HEK293 (cell line): ENCODE data around the gene SH3GLB1.

Experiments used
- CTCF ChIA-PET: fragments of 350-600 bp; formaldehyde crosslinking; extraction: SDS; loops from one replicate; lab custom pipeline; 2021; ENCODE audit warnings: antibody characterized with exemption; lab: Yijun Ruan, JAX
- POLR2A ChIA-PET: fragments of 300-600 bp; formaldehyde crosslinking; extraction: SDS; loops from one replicate; lab custom pipeline; 2020; ENCODE audit warnings: antibody characterized with exemption, inconsistent platforms; lab: Yijun Ruan, JAX
- H3K27ac ChIP-seq: fragments of 200-500 bp; sonication (Bioruptor generic); 2 replicates; pipeline ENCODE4 v1.5.1; 2014; ENCODE audit warnings: low read depth, low read length, control low read depth, inconsistent platforms; ENCODE audit errors: extremely low read depth
- H3K36me3 ChIP-seq, 2 experiments: fragments of 200-500 bp in 1 of 2; sonication (Bioruptor generic) in 1 of 2; 1 replicate in 1 of 2; 2 replicates in 1 of 2; pipeline ENCODE4 v1.5.1; 2014 to 2017; ENCODE audit warnings: inconsistent platforms in 2 of 2, low read length in 2 of 2; ENCODE audit not compliant: control insufficient read depth in 2 of 2, insufficient read depth in 1 of 2
- H3K4me1 ChIP-seq: fragments of 200-500 bp; sonication (Bioruptor generic); 2 replicates; pipeline ENCODE4 v1.5.1; 2014; ENCODE audit warnings: mild to moderate bottlenecking, low read length, inconsistent platforms; ENCODE audit not compliant: control insufficient read depth, insufficient read depth
- H3K4me3 ChIP-seq: 2 replicates; pipeline ENCODE4 v1.5.1; 2011; ENCODE audit warnings: low read depth, mild to moderate bottlenecking, control low read depth, low read length, moderate library complexity
- H3K9me3 ChIP-seq: fragments of 200-500 bp; sonication (Bioruptor generic); 2 replicates; pipeline ENCODE4 v1.5.1; 2014; ENCODE audit warnings: low read depth, low read length, inconsistent platforms; ENCODE audit not compliant: control insufficient read depth, insufficient read depth
- KLF7 ChIP-seq: fragments of 450-650 bp; formaldehyde crosslinking; IDR thresholded peaks from 2 replicates; pipeline ENCODE4 v1.5.1; 2016; ENCODE audit warnings: missing biosample characterization, missing genetic modification characterization, borderline replicate concordance
- KLF8 ChIP-seq: fragments of 450-650 bp; formaldehyde crosslinking; IDR thresholded peaks from 2 replicates; pipeline ENCODE4 v1.5.1; 2016; ENCODE audit warnings: missing biosample characterization, missing genetic modification characterization
- PRDM4 ChIP-seq: fragments of 450-650 bp; formaldehyde crosslinking; IDR thresholded peaks from 2 replicates; pipeline ENCODE4 v1.5.1; 2017; ENCODE audit warnings: missing biosample characterization, missing genetic modification characterization
- REPIN1 ChIP-seq: fragments of 450-650 bp; formaldehyde crosslinking; IDR thresholded peaks from 2 replicates; pipeline ENCODE4 v1.5.1; 2017; ENCODE audit warnings: missing biosample characterization, missing genetic modification characterization, low read depth
- ZBTB11 ChIP-seq: fragments of 450-650 bp; formaldehyde crosslinking; conservative IDR thresholded peaks from 2 replicates; pipeline ENCODE4 v1.5.1; 2016; ENCODE audit warnings: low read depth, missing biosample characterization, missing genetic modification characterization
- ZBTB17 ChIP-seq: fragments of 450-650 bp; formaldehyde crosslinking; IDR thresholded peaks from 2 replicates; pipeline ENCODE4 v1.5.1; 2016; ENCODE audit warnings: missing biosample characterization, missing genetic modification characterization
- ZBTB48 ChIP-seq: fragments of 450-650 bp; formaldehyde crosslinking; IDR thresholded peaks from 2 replicates; pipeline ENCODE4 v1.5.1; 2016; ENCODE audit warnings: missing biosample characterization, missing genetic modification characterization
- ZBTB6 ChIP-seq: fragments of 450-650 bp; formaldehyde crosslinking; IDR thresholded peaks from 2 replicates; pipeline ENCODE4 v1.5.1; 2017; ENCODE audit warnings: missing biosample characterization, missing genetic modification characterization
- ZNF10 ChIP-seq: fragments of 450-650 bp; formaldehyde crosslinking; IDR thresholded peaks from 2 replicates; pipeline ENCODE4 v1.5.1; 2017; ENCODE audit warnings: missing biosample characterization, missing genetic modification characterization
- ZNF121 ChIP-seq: fragments of 450-650 bp; formaldehyde crosslinking; IDR thresholded peaks from 2 replicates; pipeline ENCODE4 v1.5.1; 2016; ENCODE audit warnings: missing biosample characterization, missing genetic modification characterization
- ZNF155 ChIP-seq: fragments of 450-650 bp; formaldehyde crosslinking; IDR thresholded peaks from 2 replicates; pipeline ENCODE4 v1.5.1; 2016; ENCODE audit warnings: missing biosample characterization, missing genetic modification characterization
- ZNF16 ChIP-seq: fragments of 450-650 bp; formaldehyde crosslinking; IDR thresholded peaks from 2 replicates; pipeline ENCODE4 v1.5.1; 2016; ENCODE audit warnings: low read depth, missing biosample characterization, missing genetic modification characterization
- ZNF26 ChIP-seq: fragments of 450-650 bp; formaldehyde crosslinking; IDR thresholded peaks from 2 replicates; pipeline ENCODE4 v1.5.1; 2016; ENCODE audit warnings: missing biosample characterization, missing genetic modification characterization
- ZNF280D ChIP-seq: fragments of 450-650 bp; formaldehyde crosslinking; IDR thresholded peaks from 2 replicates; pipeline ENCODE4 v1.5.1; 2016; ENCODE audit warnings: missing biosample characterization, missing genetic modification characterization
- ZNF398 ChIP-seq: fragments of 450-650 bp; formaldehyde crosslinking; IDR thresholded peaks from 2 replicates; pipeline ENCODE4 v1.5.1; 2017; ENCODE audit warnings: missing biosample characterization, missing genetic modification characterization
- ZNF501 ChIP-seq: fragments of 450-650 bp; formaldehyde crosslinking; IDR thresholded peaks from 2 replicates; pipeline ENCODE4 v1.5.1; 2016; ENCODE audit warnings: missing biosample characterization, missing genetic modification characterization
- ZNF514 ChIP-seq: fragments of 450-650 bp; formaldehyde crosslinking; IDR thresholded peaks from 2 replicates; pipeline ENCODE4 v1.5.1; 2016; ENCODE audit warnings: missing biosample characterization, missing genetic modification characterization
- ZNF596 ChIP-seq: fragments of 450-650 bp; IDR thresholded peaks from 2 replicates; pipeline ENCODE4 v1.5.0; 2018; ENCODE audit warnings: missing biosample characterization, mild to moderate bottlenecking, missing genetic modification characterization, moderate library complexity
- ZNF600 ChIP-seq: fragments of 450-650 bp; formaldehyde crosslinking; IDR thresholded peaks from 2 replicates; pipeline ENCODE4 v1.5.1; 2016; ENCODE audit warnings: missing biosample characterization, missing genetic modification characterization
- ZNF747 ChIP-seq: fragments of 450-650 bp; formaldehyde crosslinking; IDR thresholded peaks from 2 replicates; pipeline ENCODE4 v1.5.1; 2016; ENCODE audit warnings: missing biosample characterization, missing genetic modification characterization
- ZSCAN18 ChIP-seq: fragments of 450-650 bp; formaldehyde crosslinking; IDR thresholded peaks from 2 replicates; pipeline ENCODE4 v1.5.1; 2016; ENCODE audit warnings: missing biosample characterization, missing genetic modification characterization

SH3GLB1 gene

GRCh38 chr1:86704972-86705664, 742 bp downstream of the SH3GLB1 start (continued):
- peak; percentile 32; the same call in 1 of the 2 replicates for TF ChIP-seq PRDM4
- peak; percentile 74 for TF ChIP-seq ZNF600 (tag by site-specific recombination)
- peak; percentile 36; the same call in 1 of the 2 replicates for TF ChIP-seq ZNF121 (tag by site-specific recombination)
- peak; percentile 64 for TF ChIP-seq ZBTB11 (tag by site-specific recombination)
- TF ChIP-seq ZNF596 = peak; percentile 42; the same call in 1 of the 2 replicates
- no peak for TF ChIP-seq ZNF26 (tag by site-specific recombination)
- no peak for TF ChIP-seq ZNF155 (tag by site-specific recombination)
- peak; percentile 62 for TF ChIP-seq ZNF501 (tag by site-specific recombination)
- TF ChIP-seq KLF8 = peak; percentile 76; the same call in 1 of the 2 replicates
- TF ChIP-seq ZSCAN18 (tag by site-specific recombination) = no peak
- no peak for TF ChIP-seq ZBTB17 (tag by site-specific recombination)
- TF ChIP-seq ZNF747 (tag by site-specific recombination) = no peak
- TF ChIP-seq ZBTB48 (tag by site-specific recombination) = peak; percentile 53; the same call in 1 of the 2 replicates
- peak; percentile 79 for TF ChIP-seq ZNF398 (tag by site-specific recombination)

- Histone ChIP-seq H3K4me1 (peaks cover 4% of the 10 kb centered on the region; the same call in 1 of the 2 replicates), H3K27ac (peak overlapping the region; percentile 98), H3K4me3 (peak overlapping the region; percentile 91), H3K36me3 (no peaks in the 10 kb centered on the region), H3K9me3 (no peaks in the 10 kb centered on the region)
- ChIA-PET POLR2A (interaction anchor here (3.9 kb wide), 1 partner anchor 10 kb away, joined by 34 read pairs; no protein-coding TSS in a partner anchor), CTCF (interaction anchor here (0.6 to 2.6 kb wide), 13 partner anchors 9 to 848 kb away, joined by 3 to 22 read pairs (median 6); no protein-coding TSS in a partner anchor)
- no peak for TF ChIP-seq ZNF10 (tag by site-specific recombination)
- TF ChIP-seq KLF7 = no peak
- no peak for TF ChIP-seq ZBTB6 (tag by site-specific recombination)
- TF ChIP-seq ZNF514 (tag by site-specific recombination) = no peak
- TF ChIP-seq ZNF280D (tag by site-specific recombination) = no peak
- no peak for TF ChIP-seq REPIN1 (tag by site-specific recombination)
- no peak for TF ChIP-seq ZNF16
Measured at GRCh38 chr1:86705665-86705985, 1.2 kb downstream of the SH3GLB1 start.
